ENCODE data around the gene NUDCD3. TPM values are rescaled to one million over a fixed set of nuclear protein-coding genes. Genes with fewer than 3 reads are reported as not detected.
A peak's percentile ranks its signal among the peaks of the same experiment; 100 is the strongest.

Gene NUDCD3
- total RNA-seq (ENCODE audit: low replicate concordance): 47.1 and 122 TPM in 2 replicates

DNA sequence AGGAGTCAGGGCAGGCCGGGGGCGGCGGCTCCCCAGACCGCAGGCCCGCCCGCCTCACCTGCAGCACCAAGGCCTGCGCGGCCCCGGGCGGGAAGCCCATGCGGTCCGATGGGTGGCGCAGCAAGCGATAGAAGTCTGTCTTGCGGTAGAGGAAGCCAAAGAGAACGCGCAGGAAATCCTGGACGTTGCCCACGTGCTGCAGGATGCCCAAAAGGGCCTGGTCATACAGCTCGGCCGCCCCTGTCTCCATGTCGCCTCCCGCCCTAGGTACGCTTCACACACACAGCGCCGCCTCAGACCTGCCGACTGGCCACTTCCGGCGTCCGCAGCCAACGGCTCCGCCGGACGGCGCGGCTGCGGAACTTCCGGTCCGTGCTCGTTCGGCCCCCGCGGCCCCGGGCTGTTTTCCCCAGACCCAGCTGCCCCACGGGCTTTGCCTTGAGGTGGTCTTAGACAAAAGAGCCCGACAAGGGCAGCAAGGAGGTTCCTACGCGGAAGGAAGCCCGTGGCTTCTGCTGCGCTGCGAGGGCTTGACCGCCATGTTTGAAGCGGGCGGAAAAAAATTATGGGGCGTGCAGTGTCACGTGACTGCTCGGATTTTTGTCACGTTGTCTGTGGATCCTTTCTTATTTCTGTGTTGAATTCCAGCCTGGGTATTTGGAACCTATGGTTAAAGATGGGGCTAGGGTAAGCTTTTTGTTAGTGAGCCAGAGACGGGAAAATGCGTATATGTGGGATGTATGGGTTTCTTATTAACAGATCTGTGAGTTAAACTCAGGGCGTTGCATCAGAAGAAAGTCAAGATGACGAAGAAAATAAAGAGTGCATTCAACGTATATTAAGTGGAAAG, at the start of gene NUDCD3:
NUDCD3 (minus strand) TSS at position 308 of the 850 bp plus-strand sequence; CDS start at position 250, 58 bp downstream.
- TF ChIP-seq, protein P1, sequence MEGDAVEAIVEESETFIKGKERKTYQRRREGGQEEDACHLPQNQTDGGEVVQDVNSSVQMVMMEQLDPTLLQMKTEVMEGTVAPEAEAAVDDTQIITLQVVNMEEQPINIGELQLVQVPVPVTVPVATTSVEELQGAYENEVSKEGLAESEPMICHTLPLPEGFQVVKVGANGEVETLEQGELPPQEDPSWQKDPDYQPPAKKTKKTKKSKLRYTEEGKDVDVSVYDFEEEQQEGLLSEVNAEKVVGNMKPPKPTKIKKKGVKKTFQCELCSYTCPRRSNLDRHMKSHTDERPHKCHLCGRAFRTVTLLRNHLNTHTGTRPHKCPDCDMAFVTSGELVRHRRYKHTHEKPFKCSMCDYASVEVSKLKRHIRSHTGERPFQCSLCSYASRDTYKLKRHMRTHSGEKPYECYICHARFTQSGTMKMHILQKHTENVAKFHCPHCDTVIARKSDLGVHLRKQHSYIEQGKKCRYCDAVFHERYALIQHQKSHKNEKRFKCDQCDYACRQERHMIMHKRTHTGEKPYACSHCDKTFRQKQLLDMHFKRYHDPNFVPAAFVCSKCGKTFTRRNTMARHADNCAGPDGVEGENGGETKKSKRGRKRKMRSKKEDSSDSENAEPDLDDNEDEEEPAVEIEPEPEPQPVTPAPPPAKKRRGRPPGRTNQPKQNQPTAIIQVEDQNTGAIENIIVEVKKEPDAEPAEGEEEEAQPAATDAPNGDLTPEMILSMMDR (IDR thresholded peaks at IDR 0.05; ENCODE audit: insufficient read depth, low read length): peak; percentile 26
- peak within 1 kb of the TSS; percentile 89 for H3K4me3 ChIP-seq (ENCODE audit: low read depth, low read length)
- DNase-seq (ENCODE audit: low read depth): peak; percentile 90

DNA sequence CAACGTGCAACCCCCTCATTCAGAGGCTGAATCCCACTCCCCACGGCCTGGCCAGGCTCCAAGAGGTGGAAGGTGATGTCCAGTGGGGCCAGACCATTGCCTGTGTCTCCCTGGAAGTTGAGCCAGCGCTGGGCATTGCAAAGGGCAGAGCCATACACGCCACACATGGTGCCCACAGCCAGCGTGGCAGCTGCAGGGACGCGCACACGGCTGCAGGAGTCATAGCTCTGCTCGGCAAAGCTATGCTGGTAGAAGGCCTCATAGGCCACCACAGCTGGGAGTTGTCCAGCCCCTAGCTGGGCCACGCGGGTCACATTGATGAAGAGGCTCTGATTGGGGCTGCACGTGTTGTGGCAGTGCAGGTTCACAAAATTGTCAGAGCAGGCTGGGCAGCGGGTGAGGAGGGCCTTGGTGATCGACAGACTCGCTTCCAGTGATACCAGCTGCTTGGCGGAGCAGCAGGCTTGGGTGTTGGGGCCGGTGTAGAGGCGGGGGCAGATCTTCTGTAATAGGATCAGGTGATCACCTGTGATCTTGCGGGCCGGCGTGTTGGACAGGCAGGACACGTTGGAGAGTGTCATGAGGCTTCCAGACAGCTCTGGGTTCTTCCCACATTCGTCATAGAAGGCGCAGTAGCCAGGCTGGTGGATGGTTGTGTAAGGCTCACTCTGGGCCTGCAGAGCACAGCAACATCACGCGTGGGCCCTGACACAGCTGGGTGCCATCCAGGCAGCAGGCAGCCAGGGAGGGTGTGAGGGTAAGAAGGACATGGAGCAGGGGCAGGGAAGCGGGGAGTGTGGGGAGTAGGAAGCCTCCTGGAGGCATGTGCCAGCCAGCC, 49.4 kb upstream of the NUDCD3 start:
- H3K4me3 ChIP-seq (ENCODE audit: low read depth, low read length): no peak overlapping the region
- DNase-seq (ENCODE audit: low read depth): no peak
- TF ChIP-seq, protein P1 (IDR thresholded peaks at IDR 0.05; ENCODE audit: insufficient read depth, low read length): no peak

DNA sequence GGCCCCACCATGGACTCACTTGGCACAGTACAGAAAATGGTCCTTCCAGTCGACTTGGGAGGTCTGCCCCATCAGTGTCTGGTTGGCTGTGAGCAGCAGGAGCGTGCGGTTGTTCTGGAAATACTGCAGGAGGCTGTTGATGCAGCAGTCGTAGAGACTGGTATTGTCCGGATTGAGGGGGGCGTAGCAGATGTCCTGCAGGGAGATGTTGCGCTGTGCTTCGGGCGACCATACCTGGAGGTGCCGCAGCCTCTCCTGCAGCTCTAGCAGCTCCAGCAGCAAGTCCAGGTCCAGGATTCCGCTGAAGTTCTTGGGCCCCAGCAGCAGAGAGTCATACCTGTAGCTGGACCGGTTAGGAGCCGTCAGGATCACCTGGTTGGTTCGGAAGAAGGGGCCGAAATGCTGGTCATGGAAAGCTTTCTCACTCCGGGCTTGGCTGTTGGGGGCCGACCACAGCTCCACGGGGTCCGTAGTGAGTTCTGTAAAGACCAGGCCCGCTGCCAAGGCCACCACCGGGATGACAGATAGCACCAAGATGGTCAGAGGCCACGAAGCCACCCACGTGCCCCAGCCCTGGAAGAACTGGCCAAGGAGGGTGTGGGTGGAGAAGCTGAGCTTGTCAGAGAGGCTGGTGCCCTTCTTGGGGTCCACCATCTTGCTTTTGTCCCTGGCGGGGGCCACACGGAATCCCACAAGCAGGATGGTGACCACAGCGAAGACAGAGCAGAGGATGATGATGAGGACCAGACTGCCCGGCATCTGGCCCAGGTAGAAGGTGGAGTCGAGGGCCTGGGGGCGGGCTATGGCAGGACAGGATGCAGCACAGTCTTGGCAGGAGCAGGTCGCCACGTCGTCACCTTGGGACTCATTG, 48.6 kb upstream of the NUDCD3 start:
- DNase-seq (ENCODE audit: low read depth): no peak

DNA sequence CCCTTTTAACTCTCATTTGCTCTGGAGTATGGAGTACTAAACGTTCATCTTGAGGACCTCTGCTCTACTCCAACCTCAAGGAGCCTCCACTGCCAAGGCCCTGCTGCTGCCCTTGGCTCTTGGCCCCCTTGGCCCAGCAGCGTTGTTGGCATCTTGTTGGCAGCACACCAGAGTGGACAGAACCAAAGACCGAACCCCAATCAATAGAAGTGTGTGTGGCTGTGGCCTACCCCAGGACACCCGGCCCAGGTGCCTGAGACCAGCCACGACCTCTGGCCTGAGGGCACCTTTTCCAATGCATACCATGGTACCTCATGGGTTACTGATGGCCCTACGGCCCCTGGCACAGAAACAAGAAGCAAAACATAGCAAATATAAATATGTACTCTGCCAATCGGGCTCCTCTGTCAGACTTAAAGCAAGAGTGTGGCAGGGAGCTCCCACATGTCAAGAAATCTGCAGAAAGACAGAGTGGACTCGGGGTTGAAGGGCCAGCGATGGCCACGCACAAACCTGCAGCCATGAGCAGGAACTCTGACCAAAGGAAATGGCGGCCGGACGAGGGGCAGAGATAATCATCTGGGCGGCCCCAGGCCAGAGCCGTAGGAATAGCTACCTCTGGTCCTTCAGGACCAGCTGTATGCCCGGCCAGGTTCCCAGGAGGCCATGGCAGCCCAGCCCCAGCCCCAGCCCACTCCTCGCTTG, 47.8 kb upstream of the NUDCD3 start:
- no peak overlapping the region for H3K4me3 ChIP-seq (ENCODE audit: low read depth, low read length)
- DNase-seq (ENCODE audit: low read depth): no peak
- TF ChIP-seq, protein P1 (IDR thresholded peaks at IDR 0.05; ENCODE audit: insufficient read depth, low read length): no peak

More for the DNA sequence above, 48.6 kb upstream of the NUDCD3 start:
- TF ChIP-seq, protein P1 (IDR thresholded peaks at IDR 0.05; ENCODE audit: insufficient read depth, low read length): no peak
- no peak overlapping the region for H3K4me3 ChIP-seq (ENCODE audit: low read depth, low read length)

DNA sequence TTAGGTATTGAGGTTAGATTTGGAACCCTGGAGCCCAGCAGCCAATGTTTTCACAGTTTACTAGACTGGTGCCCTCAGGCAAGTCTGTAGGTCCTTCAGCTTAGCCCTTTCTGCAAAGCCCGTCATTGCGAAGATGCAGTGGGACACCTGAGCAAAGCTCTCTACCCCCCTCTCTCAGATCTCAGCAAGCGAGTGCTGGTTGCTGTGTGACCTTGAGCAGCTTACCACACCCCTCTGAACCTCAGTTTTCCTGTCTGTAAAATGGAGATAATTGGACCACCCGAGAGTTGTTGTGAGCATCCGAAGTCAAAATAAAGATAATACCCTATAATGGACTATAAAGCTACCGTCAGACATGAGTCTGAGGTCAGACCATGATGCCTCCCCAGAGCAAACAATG, 47.0 kb upstream of the NUDCD3 start:
- TF ChIP-seq, protein P1 (IDR thresholded peaks at IDR 0.05; ENCODE audit: insufficient read depth, low read length): no peak
- no peak for DNase-seq (ENCODE audit: low read depth)

More for the DNA sequence above, 47.0 kb upstream of the NUDCD3 start:
- no peak overlapping the region for H3K4me3 ChIP-seq (ENCODE audit: low read depth, low read length)
